Limb (tissue), 2 donors: ENCODE measurements around the gene KLHDC4.
"Not testable (repeated sequence)": the region's sequence is repeated elsewhere in the genome, so short reads cannot be mapped to it uniquely, and the experiment has no call there.

Experiments
- DNase-seq, 2 donors: peaks; one replicate each; pipeline ENCODE4 v3.0.0-alpha.2; 2016; ENCODE audit errors: extremely low spot score in 2 of 2

The KLHDC4 gene

GRCh38 chr16:87685405-87685755, 80.4 kb downstream of the KLHDC4 start:
- DNase-seq: no peak

GRCh38 chr16:87684711-87685404, 80.9 kb downstream of the KLHDC4 start:
- no peak for DNase-seq

GRCh38 chr16:87684106-87684677, 81.6 kb downstream of the KLHDC4 start:
- no peak for DNase-seq

GRCh38 chr16:87682852-87683399, 82.9 kb downstream of the KLHDC4 start:
- DNase-seq: no peak

GRCh38 chr16:87681981-87682570, 83.7 kb downstream of the KLHDC4 start:
- peak in 1 of 2 donors; percentile 54 for DNase-seq

- not testable (repeated sequence) for DNase-seq
Measured at GRCh38 chr16:87681051-87681602, 84.7 kb downstream of the KLHDC4 start.

GRCh38 chr16:87680272-87680644, 85.5 kb downstream of the KLHDC4 start:
- DNase-seq: no peak

- DNase-seq: no peak
Measured at GRCh38 chr16:87679593-87680271, 86.1 kb downstream of the KLHDC4 start.

GRCh38 chr16:87678618-87679017, 87.2 kb downstream of the KLHDC4 start:
- no peak for DNase-seq

GRCh38 chr16:87677830-87678229, 88.0 kb downstream of the KLHDC4 start:
- DNase-seq: no peak

GRCh38 chr16:87675111-87675719, 90.6 kb downstream of the KLHDC4 start:
- DNase-seq: no peak

GRCh38 chr16:87674419-87674818, 91.4 kb downstream of the KLHDC4 start:
- no peak for DNase-seq

GRCh38 chr16:87671715-87672270, 94.0 kb downstream of the KLHDC4 start:
- DNase-seq: no peak

- no peak for DNase-seq
Measured at GRCh38 chr16:87671221-87671620, 94.6 kb downstream of the KLHDC4 start.

- no peak for DNase-seq
Measured at GRCh38 chr16:87669672-87670071, 96.1 kb downstream of the KLHDC4 start.

GRCh38 chr16:87667946-87668345, 97.8 kb downstream of the KLHDC4 start:
- no peak for DNase-seq

- no peak for DNase-seq
Measured at GRCh38 chr16:87667443-87667842, 98.3 kb downstream of the KLHDC4 start.

- DNase-seq: no peak
Measured at GRCh38 chr16:87666919-87667318, 98.9 kb downstream of the KLHDC4 start.

- no peak for DNase-seq
Measured at GRCh38 chr16:87665193-87665592, 100.6 kb downstream of the KLHDC4 start.

GRCh38 chr16:87664792-87665191, 101.0 kb downstream of the KLHDC4 start:
- no peak for DNase-seq
